ENCODE results near the gene WIPI1. TPM values are rescaled to one million over a fixed set of nuclear protein-coding genes. Genes with fewer than 3 reads are reported as not detected.
"Not testable (repeated sequence)": the region's sequence is repeated elsewhere in the genome, so short reads cannot be mapped to it uniquely, and the experiment has no call there.

WIPI1 gene
- total RNA-seq, 1 experiment from 2014 or later: 29.6 TPM

- no peak overlapping the region for H3K4me3 ChIP-seq
- peaks cover 19% of the 10 kb centered on the region for H3K36me3 ChIP-seq
Measured at GRCh38 chr17:68432086-68432864, 25.0 kb downstream of the WIPI1 start.

DNA sequence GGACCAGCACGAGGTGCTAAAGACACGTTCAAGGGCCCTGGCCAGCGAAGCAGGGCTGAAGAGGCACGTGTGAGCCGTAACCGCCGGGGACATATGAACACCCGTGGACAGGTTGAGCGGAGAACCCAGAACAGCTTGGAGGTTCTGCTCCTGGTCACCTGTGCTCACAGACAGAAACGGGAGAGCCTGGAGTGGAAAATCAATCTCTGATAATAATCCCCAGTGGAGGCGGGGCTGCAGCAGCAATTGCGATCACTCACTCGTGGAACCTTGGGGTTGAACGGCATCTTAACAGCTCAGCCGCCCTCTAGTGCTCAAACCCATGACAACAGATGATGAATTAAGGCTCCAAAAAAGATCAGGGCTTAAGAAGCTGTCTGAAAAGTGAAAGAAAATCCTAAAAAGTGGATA lies 25.6 kb downstream of the WIPI1 start:
- Histone ChIP-seq H3K9me3 (no peaks in the 10 kb centered on the region), H3K4me3 (no peak overlapping the region), H3K27me3 (no peaks in the 10 kb centered on the region), H3K36me3 (peaks cover 19% of the 10 kb centered on the region)
- no peak for DNase-seq

More at GRCh38 chr17:68432086-68432864, 25.0 kb downstream of the WIPI1 start:
- no peak for DNase-seq
- H3K27me3 ChIP-seq: no peaks in the 10 kb centered on the region
- no peaks in the 10 kb centered on the region for H3K9me3 ChIP-seq

GRCh38 chr17:68431045-68431608 lies 26.2 kb downstream of the WIPI1 start:
- no peak for DNase-seq
- peaks cover 19% of the 10 kb centered on the region for H3K36me3 ChIP-seq
- no peaks in the 10 kb centered on the region for H3K27me3 ChIP-seq
- no peaks in the 10 kb centered on the region for H3K9me3 ChIP-seq
- no peak overlapping the region for H3K4me3 ChIP-seq

- H3K27me3 ChIP-seq: no peaks in the 10 kb centered on the region
- no peaks in the 10 kb centered on the region for H3K9me3 ChIP-seq
- peaks cover 15% of the 10 kb centered on the region for H3K36me3 ChIP-seq
- H3K4me3 ChIP-seq: no peak overlapping the region
- DNase-seq: no peak
Measured at GRCh38 chr17:68429881-68430280, 27.4 kb downstream of the WIPI1 start.

- no peak overlapping the region for H3K4me3 ChIP-seq
- no peak for DNase-seq
- H3K9me3 ChIP-seq: no peaks in the 10 kb centered on the region
- H3K27me3 ChIP-seq: no peaks in the 10 kb centered on the region
- H3K36me3 ChIP-seq: peaks cover 7% of the 10 kb centered on the region
Measured at GRCh38 chr17:68428498-68429172, 28.7 kb downstream of the WIPI1 start.

DNA sequence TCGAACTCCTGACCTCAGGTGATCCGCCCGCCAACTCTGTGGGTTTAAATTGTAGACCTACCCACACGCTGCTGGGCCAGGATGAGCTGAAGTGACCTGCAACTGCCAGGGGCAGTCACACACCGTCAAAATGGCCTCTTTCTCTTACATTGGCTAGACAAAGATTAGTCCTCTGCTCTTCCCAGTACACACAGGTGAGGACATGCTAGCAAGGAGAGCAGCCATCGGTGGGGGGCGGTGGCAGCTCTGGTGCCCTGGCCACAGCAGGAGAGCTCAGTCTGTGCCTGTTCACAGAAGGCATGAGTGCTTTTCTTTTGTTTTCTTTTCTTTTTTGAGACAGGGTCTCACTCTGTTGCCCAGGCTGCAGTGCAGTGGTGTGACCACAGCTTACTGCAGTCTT lies 29.7 kb downstream of the WIPI1 start:
- DNase-seq: no peak
- Histone ChIP-seq H3K4me3 (no peak overlapping the region), H3K27me3 (no peaks in the 10 kb centered on the region), H3K36me3 (peaks cover 7% of the 10 kb centered on the region), H3K9me3 (no peaks in the 10 kb centered on the region)

DNA sequence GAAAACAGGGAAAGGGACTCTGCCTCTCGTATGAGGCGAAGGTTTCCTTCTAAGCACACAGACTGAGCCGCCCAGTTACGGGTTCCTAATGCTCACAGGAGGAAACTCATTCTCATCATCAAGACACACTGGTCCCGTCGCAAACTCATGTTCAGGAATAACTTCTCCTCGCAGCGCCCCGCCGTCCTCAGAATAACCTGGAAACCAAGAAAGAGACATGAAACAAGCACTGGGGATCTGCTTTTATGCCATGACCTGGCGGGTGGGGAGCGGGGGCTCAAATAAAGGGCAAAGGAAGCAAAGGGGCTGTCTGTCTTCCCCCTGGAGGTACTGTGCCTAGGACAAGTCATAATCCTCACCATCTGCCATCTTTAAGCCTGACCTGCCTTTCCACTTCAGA lies 31.3 kb downstream of the WIPI1 start:
- Histone ChIP-seq H3K9me3 (no peaks in the 10 kb centered on the region), H3K27me3 (no peaks in the 10 kb centered on the region), H3K36me3 (peaks cover 7% of the 10 kb centered on the region), H3K4me3 (no peak overlapping the region)
- DNase-seq: no peak

GRCh38 chr17:68424861-68425260 lies 32.4 kb downstream of the WIPI1 start:
- no peak overlapping the region for H3K4me3 ChIP-seq
- no peaks in the 10 kb centered on the region for H3K27me3 ChIP-seq
- peaks cover 7% of the 10 kb centered on the region for H3K36me3 ChIP-seq
- H3K9me3 ChIP-seq: no peaks in the 10 kb centered on the region
- DNase-seq: no peak

DNA sequence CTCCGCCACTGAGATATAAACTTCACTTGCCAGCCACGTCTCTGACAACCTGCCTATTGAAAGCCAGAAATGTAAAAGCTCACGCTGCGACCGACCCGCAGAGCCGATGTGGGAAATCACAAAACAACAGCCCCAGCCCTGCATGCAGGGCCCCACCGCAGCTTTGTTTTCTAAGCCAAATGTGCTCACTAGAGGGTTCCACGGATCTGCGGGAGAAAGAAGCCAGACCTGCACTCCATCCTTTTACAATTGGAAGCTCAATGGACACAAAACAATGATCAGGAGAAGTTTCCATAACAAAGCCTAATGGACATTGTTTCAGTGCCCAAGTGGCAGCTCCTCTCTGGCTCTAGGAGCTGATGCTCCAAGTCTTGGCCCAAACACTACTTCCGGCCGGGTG lies 33.1 kb downstream of the WIPI1 start:
- H3K27me3 ChIP-seq: no peaks in the 10 kb centered on the region
- peaks cover 7% of the 10 kb centered on the region for H3K36me3 ChIP-seq
- DNase-seq: no peak
- H3K4me3 ChIP-seq: no peak overlapping the region
- H3K9me3 ChIP-seq: no peaks in the 10 kb centered on the region

- H3K36me3 ChIP-seq: no peaks in the 10 kb centered on the region; the same call in 1 of the 2 replicates
- no peaks in the 10 kb centered on the region for H3K9me3 ChIP-seq
- no peak overlapping the region for H3K4me3 ChIP-seq
- DNase-seq: no peak
- H3K27me3 ChIP-seq: no peaks in the 10 kb centered on the region
Measured at GRCh38 chr17:68423251-68423650, 34.0 kb downstream of the WIPI1 start.

DNA sequence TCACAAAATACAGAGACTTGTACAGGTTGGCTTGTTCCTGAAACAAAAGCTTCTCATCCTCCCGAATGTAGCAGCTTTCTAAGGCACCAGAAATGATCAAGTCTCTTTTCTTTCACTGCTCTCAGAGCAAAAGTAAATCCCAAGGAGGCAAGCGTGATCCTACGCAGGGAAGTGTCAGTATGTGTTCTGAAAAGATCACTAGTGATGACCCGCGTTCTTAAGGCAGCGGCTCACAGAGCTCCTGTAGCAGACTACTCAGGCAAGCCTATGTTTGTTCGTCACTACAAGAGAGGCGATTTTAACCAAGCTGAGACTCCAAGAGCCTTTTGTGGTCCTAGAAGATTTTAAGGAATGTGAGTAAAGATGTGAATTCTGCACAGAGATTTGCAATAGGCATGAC lies 34.5 kb downstream of the WIPI1 start:
- DNase-seq: no peak
- H3K9me3 ChIP-seq: no peaks in the 10 kb centered on the region
- no peaks in the 10 kb centered on the region for H3K27me3 ChIP-seq
- H3K4me3 ChIP-seq: no peak overlapping the region
- no peaks in the 10 kb centered on the region; the same call in 1 of the 2 replicates for H3K36me3 ChIP-seq

DNA sequence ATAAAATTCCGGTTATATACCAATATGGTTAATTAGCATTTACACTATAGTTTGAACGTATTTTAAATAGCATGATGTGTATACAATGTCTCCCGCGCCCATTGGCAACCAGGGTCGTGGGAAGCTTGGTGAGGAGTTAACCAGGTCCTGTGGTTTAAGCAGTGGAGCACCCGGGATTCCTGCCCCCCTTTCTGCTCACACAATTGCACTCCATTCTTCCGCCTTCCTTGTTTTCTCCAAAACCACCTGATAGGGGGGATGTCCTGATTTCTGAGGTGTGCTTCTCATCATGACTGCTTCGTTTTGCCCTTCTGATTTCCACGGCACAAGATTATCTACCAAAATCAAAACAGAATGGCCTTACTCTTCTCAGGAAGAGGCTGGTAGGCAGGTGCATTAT lies 35.8 kb downstream of the WIPI1 start:
- no peaks in the 10 kb centered on the region; the same call in 1 of the 2 replicates for H3K9me3 ChIP-seq
- no peak for DNase-seq
- no peaks in the 10 kb centered on the region for H3K27me3 ChIP-seq
- no peak overlapping the region for H3K4me3 ChIP-seq
- H3K36me3 ChIP-seq: no peaks in the 10 kb centered on the region; the same call in 1 of the 2 replicates

- H3K27me3 ChIP-seq: no peaks in the 10 kb centered on the region
- no peak overlapping the region for H3K4me3 ChIP-seq
- H3K36me3 ChIP-seq: no peaks in the 10 kb centered on the region; the same call in 1 of the 2 replicates
- peaks cover 3% of the 10 kb centered on the region; the same call in 1 of the 2 replicates for H3K9me3 ChIP-seq
- DNase-seq: no peak
Measured at GRCh38 chr17:68420065-68420464, 37.2 kb downstream of the WIPI1 start.

GRCh38 chr17:68418876-68419275 lies 38.4 kb downstream of the WIPI1 start:
- no peaks in the 10 kb centered on the region; the same call in 1 of the 2 replicates for H3K36me3 ChIP-seq
- no peak for DNase-seq
- no peaks in the 10 kb centered on the region for H3K27me3 ChIP-seq
- H3K9me3 ChIP-seq: peaks cover 6% of the 10 kb centered on the region
- no peak overlapping the region for H3K4me3 ChIP-seq

- Histone ChIP-seq H3K27me3 (no peaks in the 10 kb centered on the region), H3K9me3 (peaks cover 7% of the 10 kb centered on the region), H3K36me3 (no peaks in the 10 kb centered on the region), H3K4me3 (no peak overlapping the region)
- DNase-seq: no peak
Measured at GRCh38 chr17:68417317-68417716, 40.0 kb downstream of the WIPI1 start.

DNA sequence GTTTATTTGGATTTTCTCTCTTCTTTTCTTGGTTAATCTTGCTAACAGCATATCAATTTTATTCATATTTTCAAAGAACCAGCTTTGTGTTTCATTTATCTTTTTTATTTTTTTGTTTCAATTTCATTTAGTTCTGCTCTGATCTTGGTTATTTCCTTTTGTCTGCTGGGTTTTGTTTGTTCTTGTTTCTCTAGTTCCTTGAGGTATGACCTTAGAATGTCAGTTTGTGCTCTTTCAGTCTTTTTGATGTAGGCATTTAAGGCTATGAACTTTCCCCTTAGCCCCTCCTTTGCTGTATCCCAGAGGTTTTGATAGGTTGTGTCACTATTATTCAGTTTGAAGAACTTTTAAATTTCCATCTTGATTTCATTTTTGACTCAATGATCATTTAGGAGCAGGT lies 42.4 kb downstream of the WIPI1 start:
- not testable (repeated sequence) for DNase-seq, H3K4me3 ChIP-seq, H3K36me3 ChIP-seq, H3K27me3 ChIP-seq
- peaks cover 11% of the 10 kb centered on the region for H3K9me3 ChIP-seq

Data from MG63 (cell line).